Keratinocyte (primary cell): Measurements from ENCODE around the gene NUP133. TPM values are rescaled to one million over a fixed set of nuclear protein-coding genes. Genes with fewer than 3 reads are reported as not detected.

Experiments used
- DNase-seq: peaks from one replicate; pipeline ENCODE4 v3.0.0-alpha.2; 2011; ENCODE audit warnings: low read depth, missing footprints, low spot score
- FAIRE-seq: peaks from 2 replicates; lab custom pipeline; 2011; peaks lifted over from hg19 to GRCh38; lab: Jason Lieb, UNC
- H2AFZ ChIP-seq: 2 replicates; pipeline ENCODE4 v1.6.0; 2012; ENCODE audit warnings: low read length, control low read depth, inconsistent platforms; ENCODE audit not compliant: control insufficient read depth
- H3K27ac ChIP-seq: 2 replicates; pipeline ENCODE4 v1.5.1; 2011; ENCODE audit warnings: low read length; ENCODE audit not compliant: control insufficient read depth, insufficient read depth
- H3K27me3 ChIP-seq: 3 replicates; pipeline ENCODE4 v1.6.0; 2011; ENCODE audit warnings: low read length; ENCODE audit not compliant: control insufficient read depth, insufficient read depth; ENCODE audit errors: extremely low read depth
- H3K36me3 ChIP-seq, 2 experiments: 2 replicates in 1 of 2; 3 replicates in 1 of 2; pipeline ENCODE4 v1.5.1; 2011; ENCODE audit warnings: low read length in 2 of 2, mild to moderate bottlenecking in 1 of 2; ENCODE audit not compliant: control insufficient read depth in 2 of 2, insufficient read depth in 2 of 2; ENCODE audit errors: extremely low read depth in 1 of 2
- H3K4me1 ChIP-seq: 3 replicates; pipeline ENCODE4 v1.5.1; 2011; ENCODE audit warnings: low read length; ENCODE audit not compliant: control insufficient read depth, insufficient read depth; ENCODE audit errors: extremely low read depth
- H3K4me2 ChIP-seq: 3 replicates; pipeline ENCODE4 v1.6.0; 2011; ENCODE audit warnings: low read depth, low read length; ENCODE audit not compliant: control insufficient read depth, insufficient read depth; ENCODE audit errors: extremely low read depth
- H3K4me3 ChIP-seq, 3 experiments: fragments of 200-600 bp in 1 of 3; sonication (generic) in 1 of 3; 2 replicates in 2 of 3; 3 replicates in 1 of 3; pipeline ENCODE4 v1.5.1; 2011 to 2016; ENCODE audit warnings: low read length in 3 of 3, mild to moderate bottlenecking in 3 of 3, control low read depth in 2 of 3, inconsistent platforms in 1 of 3, low read depth in 1 of 3, mixed read lengths in 1 of 3, mixed run types in 1 of 3, moderate library complexity in 1 of 3; ENCODE audit not compliant: control insufficient read depth in 2 of 3, insufficient read depth in 2 of 3; ENCODE audit errors: extremely low read depth in 1 of 3
- H3K79me2 ChIP-seq: 2 replicates; pipeline ENCODE4 v1.6.0; 2012; ENCODE audit warnings: low read length; ENCODE audit not compliant: control insufficient read depth, insufficient read depth
- H3K9ac ChIP-seq: 3 replicates; pipeline ENCODE4 v1.6.0; 2011; ENCODE audit warnings: low read length; ENCODE audit not compliant: control insufficient read depth, insufficient read depth; ENCODE audit errors: extremely low read depth
- H3K9me1 ChIP-seq: 3 replicates; pipeline ENCODE4 v1.6.0; 2011; ENCODE audit warnings: low read length; ENCODE audit not compliant: control insufficient read depth, insufficient read depth; ENCODE audit errors: extremely low read depth
- H3K9me3 ChIP-seq: 2 replicates; pipeline ENCODE4 v1.5.1; 2012; ENCODE audit warnings: low read depth, low read length; ENCODE audit not compliant: control insufficient read depth
- H4K20me1 ChIP-seq: 3 replicates; pipeline ENCODE4 v1.6.0; 2011; ENCODE audit warnings: low read length; ENCODE audit not compliant: control insufficient read depth, insufficient read depth; ENCODE audit errors: extremely low read depth
- EZH2 ChIP-seq: IDR thresholded peaks from one replicate; pipeline ENCODE4 v1.6.1; 2012; ENCODE audit warnings: inconsistent platforms, mild to moderate bottlenecking, low read length, moderate library complexity
- dilution Hi-C: fragments of 300-500 bp; cut with MboI; formaldehyde crosslinking; loops from one replicate; pipeline ENCODE4 v1.7.0; 2020; ENCODE audit warnings: low sequenced_read_pairs; ENCODE audit not compliant: extremely low pct_ligation_motif_present
- polyA plus RNA-seq, 5 experiments: library from polyadenylated mRNA; depleted of rRNA in 3 of 5; stranded (reverse) in 3 of 5; stranded (forward) in 1 of 5; unstranded in 1 of 5; fragments of >200 nt; gene quantifications; 1 replicate in 1 of 5; 2 replicates in 3 of 5; 3 replicates in 1 of 5; pipeline versions ENCODE4 v1.2.1 to v1.2.3, GENCODE V29; 2011 to 2012; ENCODE audit warnings: missing spikeins in 2 of 5, low read depth in 1 of 5, low replicate concordance in 1 of 5
- TF ChIP-seq, protein P1 (sequence below), 3 experiments: IDR thresholded peaks in 1 of 3; conservative IDR thresholded peaks in 1 of 3; optimal IDR thresholded peaks in 1 of 3; 2 replicates in 2 of 3; 3 replicates in 1 of 3; pipeline versions ENCODE3 to v1.5.1; 2011; ENCODE audit warnings: low read length in 3 of 3, mild to moderate bottlenecking in 3 of 3, moderate library complexity in 2 of 3, control low read depth in 1 of 3, inconsistent platforms in 1 of 3; ENCODE audit not compliant: insufficient read depth in 2 of 3; ENCODE audit errors: extremely low read depth in 1 of 3

NUP133 gene
- polyA plus RNA-seq, 1 donor (not counting 4 experiments of a cell fraction or from before 2014, with no cell fraction given) = 25.2 TPM

DNA sequence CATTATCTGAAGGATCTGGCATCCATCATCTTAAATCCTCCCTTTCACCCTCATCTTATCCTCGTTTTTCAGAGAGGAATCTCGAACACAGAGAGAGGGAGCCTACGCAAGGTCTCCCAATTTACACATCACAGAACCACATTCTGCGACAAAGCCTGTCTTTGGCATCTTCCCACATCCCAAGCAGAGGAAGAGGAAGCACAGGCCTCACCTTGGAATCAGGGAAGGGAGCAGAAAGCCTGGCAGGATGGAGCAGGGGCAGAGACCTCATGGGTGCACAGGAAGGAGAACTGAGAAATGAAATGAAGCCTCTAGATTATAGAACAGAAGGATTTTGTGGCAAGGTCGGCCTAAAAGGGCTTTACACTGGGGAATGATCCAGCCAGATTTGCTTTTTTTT lies 44.6 kb upstream of the NUP133 start:
- DNase-seq (no peak), FAIRE-seq (no peak)
- dilution Hi-C loops = no loop called here
- no peaks in the 10 kb centered on the region for H3K9me3 ChIP-seq
- no peak for TF ChIP-seq EZH2
- TF ChIP-seq, protein P1, sequence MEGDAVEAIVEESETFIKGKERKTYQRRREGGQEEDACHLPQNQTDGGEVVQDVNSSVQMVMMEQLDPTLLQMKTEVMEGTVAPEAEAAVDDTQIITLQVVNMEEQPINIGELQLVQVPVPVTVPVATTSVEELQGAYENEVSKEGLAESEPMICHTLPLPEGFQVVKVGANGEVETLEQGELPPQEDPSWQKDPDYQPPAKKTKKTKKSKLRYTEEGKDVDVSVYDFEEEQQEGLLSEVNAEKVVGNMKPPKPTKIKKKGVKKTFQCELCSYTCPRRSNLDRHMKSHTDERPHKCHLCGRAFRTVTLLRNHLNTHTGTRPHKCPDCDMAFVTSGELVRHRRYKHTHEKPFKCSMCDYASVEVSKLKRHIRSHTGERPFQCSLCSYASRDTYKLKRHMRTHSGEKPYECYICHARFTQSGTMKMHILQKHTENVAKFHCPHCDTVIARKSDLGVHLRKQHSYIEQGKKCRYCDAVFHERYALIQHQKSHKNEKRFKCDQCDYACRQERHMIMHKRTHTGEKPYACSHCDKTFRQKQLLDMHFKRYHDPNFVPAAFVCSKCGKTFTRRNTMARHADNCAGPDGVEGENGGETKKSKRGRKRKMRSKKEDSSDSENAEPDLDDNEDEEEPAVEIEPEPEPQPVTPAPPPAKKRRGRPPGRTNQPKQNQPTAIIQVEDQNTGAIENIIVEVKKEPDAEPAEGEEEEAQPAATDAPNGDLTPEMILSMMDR (optimal IDR thresholded peaks at IDR 0.05 in 1 of 3, IDR thresholded peaks at IDR 0.05 in 1 of 3, conservative IDR thresholded peaks at IDR 0.05 in 1 of 3; ENCODE audit: extremely low read depth in 1 of 3, insufficient read depth in 2 of 3, low read length in 3 of 3) = no peak
- H3K9ac ChIP-seq = no peak overlapping the region
- no peaks in the 10 kb centered on the region for H3K9me1 ChIP-seq
- no peaks in the 10 kb centered on the region for H3K27me3 ChIP-seq
- no peaks in the 10 kb centered on the region for H3K36me3 ChIP-seq
- H3K79me2 ChIP-seq = peaks cover 42% of the 10 kb centered on the region
- no peak overlapping the region for H2AFZ ChIP-seq
- no peak overlapping the region for H3K27ac ChIP-seq
- H4K20me1 ChIP-seq = no peaks in the 10 kb centered on the region
- no peak overlapping the region for H3K4me2 ChIP-seq
- H3K4me1 ChIP-seq = peaks cover 8% of the 10 kb centered on the region
- no peak overlapping the region for H3K4me3 ChIP-seq

DNA sequence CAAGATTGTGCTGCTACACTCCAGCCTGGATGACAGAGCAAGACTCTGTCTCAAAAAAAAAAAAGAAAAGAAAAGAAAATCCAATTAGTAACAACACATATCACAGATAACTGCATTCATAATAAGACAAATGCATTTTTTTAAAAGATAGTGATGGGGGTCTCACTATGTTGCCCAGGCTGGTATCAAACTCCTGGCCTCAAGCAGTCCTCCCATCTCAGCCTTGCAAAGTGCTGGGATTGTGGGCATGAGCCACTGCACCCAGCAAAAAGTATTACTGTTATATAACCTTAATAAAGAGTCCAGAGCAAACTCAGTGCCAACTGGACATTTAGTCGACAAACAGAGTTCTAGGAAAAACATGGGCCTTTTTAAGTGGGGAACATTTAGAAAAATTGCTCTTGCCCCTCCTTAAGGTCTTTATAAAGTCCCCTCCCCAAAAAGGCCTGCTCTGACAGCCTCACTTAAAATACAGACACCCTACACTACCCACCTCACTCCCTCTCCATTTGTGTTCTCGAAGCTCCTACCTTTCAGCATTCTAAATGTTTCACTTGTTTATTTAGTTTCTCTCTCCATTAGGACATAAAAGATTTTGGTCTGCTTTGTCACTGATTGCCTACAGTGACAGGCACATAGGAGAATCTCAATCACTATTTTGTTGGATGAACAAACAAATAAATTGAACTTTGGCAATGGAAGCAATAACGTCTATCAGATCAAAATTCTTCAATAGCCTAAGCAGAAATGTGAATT lies 42.8 kb upstream of the NUP133 start:
- TF ChIP-seq, protein P1 (optimal IDR thresholded peaks at IDR 0.05 in 1 of 3, IDR thresholded peaks at IDR 0.05 in 1 of 3, conservative IDR thresholded peaks at IDR 0.05 in 1 of 3; ENCODE audit: extremely low read depth in 1 of 3, insufficient read depth in 2 of 3, low read length in 3 of 3) = no peak
- no peak for TF ChIP-seq EZH2

More for the DNA sequence above, 42.8 kb upstream of the NUP133 start:
- peaks cover 28% of the 10 kb centered on the region for H3K79me2 ChIP-seq
- H3K4me3 ChIP-seq = no peak overlapping the region
- FAIRE-seq (no peak), DNase-seq (no peak)
- H3K27ac ChIP-seq = no peak overlapping the region
- no peak overlapping the region for H2AFZ ChIP-seq
- H3K27me3 ChIP-seq = no peaks in the 10 kb centered on the region
- H3K4me1 ChIP-seq = no peaks in the 10 kb centered on the region
- no peaks in the 10 kb centered on the region for H4K20me1 ChIP-seq
- no peaks in the 10 kb centered on the region for H3K9me3 ChIP-seq
- peaks cover 0 to 2% of the 10 kb centered on the region in 2 experiments for H3K36me3 ChIP-seq
- dilution Hi-C loops = no loop called here
- no peak overlapping the region for H3K9ac ChIP-seq
- no peak overlapping the region for H3K4me2 ChIP-seq
- H3K9me1 ChIP-seq = no peaks in the 10 kb centered on the region
